GM06990 (cell line): Measurements from ENCODE around the gene LRRC7.

ENCODE experiments used
- DNase-seq: peaks from one replicate; pipeline ENCODE4 v3.0.0-alpha.2; 2011; ENCODE audit not compliant: insufficient read length; ENCODE audit errors: extremely low read depth
- H3K27me3 ChIP-seq: replicated peaks from 2 replicates; pipeline ENCODE4 v1.6.0; 2011; ENCODE audit warnings: low read length; ENCODE audit not compliant: control insufficient read depth, insufficient read depth
- H3K36me3 ChIP-seq: 2 replicates; pipeline ENCODE4 v1.5.1; 2011; ENCODE audit warnings: low read length; ENCODE audit not compliant: control insufficient read depth, insufficient read depth
- H3K4me3 ChIP-seq: replicated peaks from 2 replicates; pipeline ENCODE4 v1.5.1; 2011; ENCODE audit warnings: low read depth, mild to moderate bottlenecking, control low read depth, low read length
- CTCF ChIP-seq: IDR thresholded peaks from 2 replicates; pipeline ENCODE4 v1.5.1; 2011; ENCODE audit warnings: low read length, control low read depth, mild to moderate bottlenecking, inconsistent platforms; ENCODE audit not compliant: insufficient read depth, poor library complexity, severe bottlenecking

LRRC7 gene

GRCh38 chr1:70008660-70009059 is 440.9 kb downstream of the LRRC7 start:
- no peak for DNase-seq
- no peak for TF ChIP-seq CTCF
- Histone ChIP-seq H3K27me3 (no peaks in the 10 kb centered on the region), H3K4me3 (no peak overlapping the region), H3K36me3 (no peaks in the 10 kb centered on the region)

GRCh38 chr1:70017770-70018169 is 450.0 kb downstream of the LRRC7 start:
- no peak for TF ChIP-seq CTCF
- DNase-seq = no peak
- Histone ChIP-seq H3K36me3 (no peaks in the 10 kb centered on the region), H3K27me3 (no peaks in the 10 kb centered on the region), H3K4me3 (no peak overlapping the region)

- no peak for DNase-seq
- TF ChIP-seq CTCF = no peak
- Histone ChIP-seq H3K27me3 (no peaks in the 10 kb centered on the region), H3K36me3 (no peaks in the 10 kb centered on the region), H3K4me3 (no peak overlapping the region)
Measured at GRCh38 chr1:70024272-70024671, 456.6 kb downstream of the LRRC7 start.

- H3K4me3 ChIP-seq = no peak overlapping the region
- no peak for TF ChIP-seq CTCF
- no peaks in the 10 kb centered on the region for H3K27me3 ChIP-seq
- H3K36me3 ChIP-seq = no peaks in the 10 kb centered on the region
- DNase-seq = no peak
Measured at GRCh38 chr1:70025052-70025451, 457.3 kb downstream of the LRRC7 start.

- TF ChIP-seq CTCF = no peak
- no peak for DNase-seq
- H3K27me3 ChIP-seq = no peaks in the 10 kb centered on the region
- no peak overlapping the region for H3K4me3 ChIP-seq
- H3K36me3 ChIP-seq = no peaks in the 10 kb centered on the region
Measured at GRCh38 chr1:70025846-70026245, 458.1 kb downstream of the LRRC7 start.

GRCh38 chr1:70033266-70033873 is 465.6 kb downstream of the LRRC7 start:
- H3K36me3 ChIP-seq = no peaks in the 10 kb centered on the region
- TF ChIP-seq CTCF = no peak
- no peaks in the 10 kb centered on the region for H3K27me3 ChIP-seq
- H3K4me3 ChIP-seq = no peak overlapping the region
- peak; percentile 8 for DNase-seq
